Mesendoderm (in vitro differentiated cells): ENCODE measurements around the gene NKX6-2.

Experiments used
- DNase-seq: peaks from one replicate; pipeline ENCODE4 v3.0.0; 2013
- H2AK5ac ChIP-seq: 2 replicates; pipeline ENCODE4 v1.6.1; 2013; ENCODE audit warnings: low read length, inconsistent platforms
- H2BK120ac ChIP-seq: 2 replicates; pipeline ENCODE4 v1.6.1; 2013; ENCODE audit warnings: low read depth, mild to moderate bottlenecking, low read length, moderate library complexity, mixed read lengths
- H2BK15ac ChIP-seq: replicated peaks from 2 replicates; pipeline ENCODE4 v1.6.1; 2013; ENCODE audit warnings: low read depth, mild to moderate bottlenecking, moderate library complexity
- H2BK5ac ChIP-seq: 2 replicates; pipeline ENCODE4 v1.6.1; 2013; ENCODE audit warnings: low read length, inconsistent platforms
- H3K18ac ChIP-seq: 2 replicates; pipeline ENCODE4 v1.6.1; 2013; ENCODE audit warnings: mild to moderate bottlenecking, low read length, mixed read lengths
- H3K23ac ChIP-seq: one replicate; pipeline ENCODE4 v1.6.1; 2013; ENCODE audit warnings: low read length
- H3K27ac ChIP-seq: 2 replicates; pipeline ENCODE4 v1.5.1; 2013; ENCODE audit warnings: low read depth, mild to moderate bottlenecking, inconsistent platforms, low read length, moderate library complexity
- H3K27me3 ChIP-seq: 2 replicates; pipeline ENCODE4 v1.6.1; 2013; ENCODE audit warnings: low read length, control low read depth, mild to moderate bottlenecking, inconsistent platforms; ENCODE audit not compliant: insufficient read depth, poor library complexity
- H3K36me3 ChIP-seq: 2 replicates; pipeline ENCODE4 v1.6.1; 2013; ENCODE audit warnings: low read length, inconsistent platforms; ENCODE audit not compliant: control insufficient read depth, insufficient read depth
- H3K4ac ChIP-seq: one replicate; pipeline ENCODE4 v1.6.1; 2013; ENCODE audit warnings: low read depth, mild to moderate bottlenecking, low read length, moderate library complexity
- H3K4me1 ChIP-seq: 2 replicates; pipeline ENCODE4 v1.6.1; 2013; ENCODE audit warnings: low read depth, low read length, inconsistent platforms; ENCODE audit not compliant: control insufficient read depth
- H3K4me2 ChIP-seq: 2 replicates; pipeline ENCODE4 v1.6.1; 2013; ENCODE audit warnings: low read length
- H3K4me3 ChIP-seq: 2 replicates; pipeline ENCODE4 v1.5.1; 2013; ENCODE audit warnings: mild to moderate bottlenecking, low read length
- H3K56ac ChIP-seq: one replicate; pipeline ENCODE4 v1.6.1; 2013; ENCODE audit warnings: low read length
- H3K79me1 ChIP-seq: 2 replicates; pipeline ENCODE4 v1.6.1; 2013; ENCODE audit warnings: low read length, inconsistent platforms
- H3K79me2 ChIP-seq: 2 replicates; pipeline ENCODE4 v1.6.1; 2013; ENCODE audit warnings: mild to moderate bottlenecking, low read length; ENCODE audit not compliant: control insufficient read depth, insufficient read depth
- H3K9ac ChIP-seq: 2 replicates; pipeline ENCODE4 v1.6.1; 2013; ENCODE audit warnings: low read length, inconsistent platforms
- H4K5ac ChIP-seq: one replicate; pipeline ENCODE4 v1.6.1; 2013; ENCODE audit warnings: low read length
- H4K8ac ChIP-seq: one replicate; pipeline ENCODE4 v1.6.1; 2013; ENCODE audit warnings: low read depth, mild to moderate bottlenecking, control low read depth, low read length, moderate library complexity
- WGBS: extraction: QIAGEN DNeasy Blood & Tissue Kit; methylation state at CpG from one replicate; pipeline ENCODE4 v1.1.7; 2013; ENCODE audit warnings: low lambda C conversion rate, missing lambda C conversion rate; ENCODE audit not compliant: insufficient coverage; ENCODE audit errors: extremely low coverage; 5-methylcytosine and 5-hydroxymethylcytosine counted together

NKX6-2 gene

DNA sequence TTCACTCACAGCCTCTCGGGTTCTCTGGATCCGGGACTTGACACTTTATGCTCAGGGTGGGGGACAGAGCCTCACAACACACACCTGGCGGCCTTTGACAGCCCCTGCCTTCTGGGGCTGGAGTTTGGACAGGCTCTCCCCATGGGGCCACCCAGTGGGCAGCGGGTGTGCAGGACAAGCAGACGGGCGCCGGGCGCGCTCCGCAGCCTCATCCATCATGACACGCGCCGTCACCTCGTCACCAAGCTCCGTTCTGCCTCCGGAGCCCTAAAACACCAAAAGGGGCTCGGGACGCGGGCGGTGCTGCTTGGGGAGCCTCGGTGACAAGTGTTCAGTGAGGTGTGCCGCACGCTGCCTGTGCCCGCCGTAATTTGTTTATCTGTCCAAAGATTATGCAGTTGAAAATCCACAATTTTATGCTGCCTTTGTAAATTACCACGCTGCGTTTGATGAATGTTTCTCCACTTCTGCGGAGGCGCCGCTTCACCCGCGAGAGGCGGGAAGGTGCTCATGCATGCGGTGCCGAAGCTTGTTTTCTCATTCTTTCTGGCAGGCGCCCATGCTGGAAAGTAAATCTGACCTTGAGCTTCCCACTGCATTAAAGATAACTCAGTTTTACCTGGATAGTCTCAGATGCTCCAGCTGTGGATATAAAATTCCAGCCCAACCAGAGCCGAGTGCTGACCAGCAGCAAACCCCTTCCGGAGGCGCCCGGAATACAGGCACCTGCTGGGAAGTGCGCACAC is 6.2 kb downstream of the NKX6-2 start:
- H3K79me1 ChIP-seq: no peaks in the 10 kb centered on the region
- no peak overlapping the region for H3K18ac ChIP-seq
- H3K79me2 ChIP-seq: no peaks in the 10 kb centered on the region
- no peaks in the 10 kb centered on the region for H3K4me1 ChIP-seq
- H3K56ac ChIP-seq: no peak overlapping the region
- H2AK5ac ChIP-seq: no peak overlapping the region
- no peak overlapping the region for H3K23ac ChIP-seq
- H3K27me3 ChIP-seq: peaks cover 23% of the 10 kb centered on the region
- no peaks in the 10 kb centered on the region for H3K36me3 ChIP-seq
- no peak overlapping the region for H3K4ac ChIP-seq
- no peak overlapping the region for H3K4me2 ChIP-seq
- no CpG with 5 or more reads among the region's 41 CpGs for WGBS
- no peak for DNase-seq
- no peak overlapping the region for H3K9ac ChIP-seq
- no peak overlapping the region for H2BK15ac ChIP-seq
- H3K4me3 ChIP-seq: no peak overlapping the region
- H3K27ac ChIP-seq: no peak overlapping the region
- H2BK5ac ChIP-seq: no peak overlapping the region
- no peak overlapping the region for H2BK120ac ChIP-seq
- no peak overlapping the region for H4K8ac ChIP-seq
- H4K5ac ChIP-seq: no peak overlapping the region

DNA sequence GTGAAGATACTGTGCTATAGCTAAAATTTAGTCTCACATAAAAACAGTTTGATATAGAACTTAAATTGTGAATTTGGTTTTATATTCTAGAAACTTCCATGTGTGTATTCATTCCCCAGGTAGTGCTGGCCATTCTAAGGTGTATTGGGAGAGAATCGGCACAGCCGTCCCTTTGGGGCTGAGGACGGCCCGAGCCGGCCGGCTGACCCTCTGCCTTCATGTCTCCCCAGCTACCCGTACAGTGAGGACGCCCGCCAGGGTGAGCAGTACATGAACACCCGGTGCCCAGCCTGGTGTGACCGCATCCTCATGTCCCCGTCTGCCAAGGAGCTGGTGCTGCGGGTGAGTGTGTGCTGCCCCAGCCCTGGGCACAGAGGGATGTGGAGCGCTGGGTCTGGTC is 8.5 kb downstream of the NKX6-2 start:
- no peaks in the 10 kb centered on the region for H3K79me1 ChIP-seq
- H3K79me2 ChIP-seq: no peaks in the 10 kb centered on the region
- no peaks in the 10 kb centered on the region for H3K27me3 ChIP-seq
- no peak overlapping the region for H3K18ac ChIP-seq
- H3K4ac ChIP-seq: no peak overlapping the region
- H3K9ac ChIP-seq: no peak overlapping the region
- no peaks in the 10 kb centered on the region for H3K4me1 ChIP-seq
- DNase-seq: no peak
- H3K36me3 ChIP-seq: no peaks in the 10 kb centered on the region
- no peak overlapping the region for H2BK5ac ChIP-seq
- no CpG with 5 or more reads among the region's 14 CpGs for WGBS
- H3K4me2 ChIP-seq: no peak overlapping the region
- no peak overlapping the region for H3K4me3 ChIP-seq
- H2AK5ac ChIP-seq: no peak overlapping the region
- no peak overlapping the region for H3K23ac ChIP-seq
- no peak overlapping the region for H3K27ac ChIP-seq
- H4K8ac ChIP-seq: no peak overlapping the region
- no peak overlapping the region for H2BK120ac ChIP-seq
- no peak overlapping the region for H2BK15ac ChIP-seq
- no peak overlapping the region for H3K56ac ChIP-seq
- H4K5ac ChIP-seq: no peak overlapping the region

DNA sequence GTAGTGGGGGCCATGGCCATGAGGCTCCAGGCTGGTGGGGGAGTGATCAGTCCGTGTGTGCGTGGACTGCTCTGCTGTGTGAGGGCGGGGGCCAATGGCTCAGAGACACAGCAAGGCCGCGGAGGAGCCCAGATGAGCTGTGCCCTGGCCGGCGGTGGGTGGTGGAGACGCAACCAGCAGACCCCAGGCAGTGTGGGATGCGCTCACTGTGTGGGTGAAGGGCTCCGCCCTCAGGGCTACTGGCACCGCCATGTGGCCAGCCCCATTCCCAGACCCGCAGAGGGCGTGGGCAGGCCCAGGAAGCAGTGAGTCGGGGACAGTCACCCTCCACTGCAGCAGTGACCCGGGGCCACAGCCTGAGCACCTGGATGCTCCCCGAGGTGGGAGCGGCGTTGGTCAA is 9.1 kb downstream of the NKX6-2 start:
- H2BK5ac ChIP-seq: no peak overlapping the region
- H3K27ac ChIP-seq: no peak overlapping the region
- no peaks in the 10 kb centered on the region for H3K36me3 ChIP-seq
- no peak overlapping the region for H4K8ac ChIP-seq
- no peak overlapping the region for H2BK15ac ChIP-seq
- no peak for DNase-seq
- H3K79me1 ChIP-seq: no peaks in the 10 kb centered on the region
- no peaks in the 10 kb centered on the region for H3K4me1 ChIP-seq
- no peak overlapping the region for H3K9ac ChIP-seq
- H3K56ac ChIP-seq: no peak overlapping the region
- no peak overlapping the region for H3K4me3 ChIP-seq
- H3K18ac ChIP-seq: no peak overlapping the region
- no peaks in the 10 kb centered on the region for H3K27me3 ChIP-seq
- no peak overlapping the region for H2AK5ac ChIP-seq
- H3K79me2 ChIP-seq: no peaks in the 10 kb centered on the region
- no peak overlapping the region for H4K5ac ChIP-seq
- no peak overlapping the region for H3K4ac ChIP-seq
- H3K4me2 ChIP-seq: no peak overlapping the region
- H3K23ac ChIP-seq: no peak overlapping the region
- H2BK120ac ChIP-seq: no peak overlapping the region
- no CpG with 5 or more reads among the region's 18 CpGs for WGBS

DNA sequence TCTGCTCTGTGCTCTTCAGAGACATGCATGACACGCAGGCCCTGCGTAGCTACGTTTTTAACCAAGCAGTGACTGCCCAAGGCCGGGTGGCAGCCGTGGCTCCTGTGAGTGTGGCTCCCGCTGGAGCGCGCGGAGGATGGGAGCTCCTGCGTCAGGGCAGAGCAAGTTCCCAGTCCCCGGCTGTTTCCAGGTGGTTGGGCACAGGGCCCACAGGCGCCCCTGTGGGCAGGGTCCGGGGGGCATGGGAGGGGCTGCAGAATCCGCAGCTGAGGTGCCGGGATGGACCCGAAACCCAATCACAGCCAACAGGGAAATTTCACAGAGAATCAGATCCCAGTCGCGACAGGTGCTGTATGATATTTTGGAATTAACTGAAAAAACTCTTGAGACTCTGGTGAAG is 9.8 kb downstream of the NKX6-2 start:
- no peak overlapping the region for H3K9ac ChIP-seq

DNA sequence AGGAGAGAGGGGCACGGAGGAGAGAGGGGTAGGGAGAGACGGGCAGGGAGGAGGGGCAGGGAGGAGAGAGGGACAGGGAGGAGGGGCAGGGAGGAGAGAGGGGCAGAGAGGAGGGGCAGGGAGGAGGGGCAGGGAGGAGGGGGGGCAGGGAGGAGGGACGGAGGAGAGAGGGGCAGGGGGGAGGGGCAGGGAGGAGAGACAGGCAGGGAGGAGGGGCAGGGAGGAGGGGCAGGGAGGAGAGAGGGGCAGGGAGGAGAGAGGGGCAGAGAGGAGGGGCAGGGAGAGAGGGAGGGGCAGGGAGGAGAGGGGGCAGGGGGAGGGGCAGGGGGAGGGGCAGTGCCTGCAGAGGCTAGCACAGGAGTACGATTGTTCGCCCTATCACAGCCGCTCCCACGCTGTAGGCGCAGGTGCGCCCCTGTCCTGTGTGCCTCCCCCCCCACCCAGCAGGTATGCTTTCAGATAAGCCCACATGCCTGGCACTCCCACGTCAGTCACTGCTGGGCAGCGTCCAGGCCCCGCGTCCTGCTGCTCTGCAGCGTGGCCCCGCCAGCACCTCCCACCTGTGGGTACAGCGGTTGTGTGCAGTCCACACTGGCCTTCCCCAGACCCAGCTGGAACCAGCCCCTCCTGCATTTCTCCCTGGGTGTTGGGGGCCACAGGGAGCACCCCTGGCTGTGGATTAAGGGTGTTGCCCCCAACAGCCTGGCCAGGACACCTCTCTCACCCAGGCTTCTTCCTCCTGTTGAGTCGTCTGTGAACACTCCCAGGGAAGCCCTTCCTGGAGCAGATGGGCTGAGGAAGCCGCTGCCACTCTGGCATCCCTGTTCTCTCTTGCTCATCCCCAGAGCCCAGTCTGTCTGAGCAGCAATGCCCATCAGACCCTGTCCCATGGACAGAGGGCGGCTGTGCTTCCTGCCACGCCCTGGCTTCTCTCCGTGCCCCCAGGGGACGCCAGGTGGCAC is 10.8 kb downstream of the NKX6-2 start:
- no peak overlapping the region for H2BK5ac ChIP-seq
- no peak overlapping the region for H3K18ac ChIP-seq
- no peaks in the 10 kb centered on the region for H3K27me3 ChIP-seq
- no peak overlapping the region for H3K4me3 ChIP-seq
- H3K79me2 ChIP-seq: no peaks in the 10 kb centered on the region
- H3K4me2 ChIP-seq: no peak overlapping the region
- no peak overlapping the region for H4K5ac ChIP-seq
- no peaks in the 10 kb centered on the region for H3K79me1 ChIP-seq
- no peak for DNase-seq
- no CpG with 5 or more reads among the region's 22 CpGs for WGBS
- no peak overlapping the region for H3K56ac ChIP-seq
- H3K36me3 ChIP-seq: no peaks in the 10 kb centered on the region
- no peak overlapping the region for H3K23ac ChIP-seq
- no peak overlapping the region for H2BK120ac ChIP-seq
- H4K8ac ChIP-seq: no peak overlapping the region
- no peak overlapping the region for H2AK5ac ChIP-seq
- no peak overlapping the region for H3K27ac ChIP-seq
- H3K4ac ChIP-seq: no peak overlapping the region
- H3K4me1 ChIP-seq: no peaks in the 10 kb centered on the region
- no peak overlapping the region for H3K9ac ChIP-seq
- H2BK15ac ChIP-seq: no peak overlapping the region

More for the DNA sequence above, 9.8 kb downstream of the NKX6-2 start:
- Histone ChIP-seq H4K8ac (no peak overlapping the region), H4K5ac (no peak overlapping the region), H3K79me2 (no peaks in the 10 kb centered on the region), H2BK5ac (no peak overlapping the region), H3K27ac (no peak overlapping the region), H3K27me3 (no peaks in the 10 kb centered on the region), H2BK15ac (no peak overlapping the region), H3K79me1 (no peaks in the 10 kb centered on the region), H2BK120ac (no peak overlapping the region), H3K23ac (no peak overlapping the region), H3K56ac (no peak overlapping the region), H3K4me1 (no peaks in the 10 kb centered on the region), H3K4ac (no peak overlapping the region), H3K36me3 (no peaks in the 10 kb centered on the region), H3K4me2 (no peak overlapping the region), H3K4me3 (no peak overlapping the region), H3K18ac (no peak overlapping the region), H2AK5ac (no peak overlapping the region)
- WGBS: no CpG with 5 or more reads among the region's 18 CpGs
- no peak for DNase-seq
